ENCODE measurements around the gene MX2.

DNA sequence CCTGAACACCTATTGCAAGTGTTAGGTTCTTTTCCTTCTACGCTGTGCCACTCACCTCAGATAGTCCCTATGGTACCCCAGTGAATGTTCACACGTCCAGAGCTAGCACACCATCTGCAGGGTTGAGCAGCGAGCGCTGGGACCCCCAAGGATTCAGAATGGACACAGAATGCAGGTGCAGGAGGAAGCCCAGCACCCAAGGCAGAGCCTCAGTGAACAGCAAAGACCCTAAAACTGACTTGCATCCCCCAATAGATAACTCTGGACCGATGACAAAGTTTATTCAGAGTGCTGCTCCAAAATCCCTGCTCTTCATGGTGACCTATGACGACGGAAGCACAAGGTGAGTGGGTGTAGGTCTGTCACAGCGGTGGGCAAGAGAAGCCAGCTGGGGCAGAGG lies 15.1 kb upstream of the MX2 start:
- TF ChIP-seq, protein P1, sequence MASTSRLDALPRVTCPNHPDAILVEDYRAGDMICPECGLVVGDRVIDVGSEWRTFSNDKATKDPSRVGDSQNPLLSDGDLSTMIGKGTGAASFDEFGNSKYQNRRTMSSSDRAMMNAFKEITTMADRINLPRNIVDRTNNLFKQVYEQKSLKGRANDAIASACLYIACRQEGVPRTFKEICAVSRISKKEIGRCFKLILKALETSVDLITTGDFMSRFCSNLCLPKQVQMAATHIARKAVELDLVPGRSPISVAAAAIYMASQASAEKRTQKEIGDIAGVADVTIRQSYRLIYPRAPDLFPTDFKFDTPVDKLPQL (IDR thresholded peaks at IDR 0.05; ENCODE audit: extremely low read depth, insufficient read length): no peak
- no peak for TF ChIP-seq ZZZ3 (IDR thresholded peaks at IDR 0.05)
- TF ChIP-seq, protein P2, sequence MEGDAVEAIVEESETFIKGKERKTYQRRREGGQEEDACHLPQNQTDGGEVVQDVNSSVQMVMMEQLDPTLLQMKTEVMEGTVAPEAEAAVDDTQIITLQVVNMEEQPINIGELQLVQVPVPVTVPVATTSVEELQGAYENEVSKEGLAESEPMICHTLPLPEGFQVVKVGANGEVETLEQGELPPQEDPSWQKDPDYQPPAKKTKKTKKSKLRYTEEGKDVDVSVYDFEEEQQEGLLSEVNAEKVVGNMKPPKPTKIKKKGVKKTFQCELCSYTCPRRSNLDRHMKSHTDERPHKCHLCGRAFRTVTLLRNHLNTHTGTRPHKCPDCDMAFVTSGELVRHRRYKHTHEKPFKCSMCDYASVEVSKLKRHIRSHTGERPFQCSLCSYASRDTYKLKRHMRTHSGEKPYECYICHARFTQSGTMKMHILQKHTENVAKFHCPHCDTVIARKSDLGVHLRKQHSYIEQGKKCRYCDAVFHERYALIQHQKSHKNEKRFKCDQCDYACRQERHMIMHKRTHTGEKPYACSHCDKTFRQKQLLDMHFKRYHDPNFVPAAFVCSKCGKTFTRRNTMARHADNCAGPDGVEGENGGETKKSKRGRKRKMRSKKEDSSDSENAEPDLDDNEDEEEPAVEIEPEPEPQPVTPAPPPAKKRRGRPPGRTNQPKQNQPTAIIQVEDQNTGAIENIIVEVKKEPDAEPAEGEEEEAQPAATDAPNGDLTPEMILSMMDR (IDR thresholded peaks at IDR 0.05 in 2 of 3, conservative IDR thresholded peaks at IDR 0.05 in 1 of 3; ENCODE audit: insufficient read depth in 2 of 3, low read depth in 1 of 3, low read length in 3 of 3): no peak
- TF ChIP-seq CBX8 (IDR thresholded peaks at IDR 0.05; ENCODE audit: borderline replicate concordance, extremely low read depth, low read depth, low read length, poor library complexity, severe bottlenecking): no peak
- no peak for TF ChIP-seq CXXC5 (CRISPR knock-in tag; IDR thresholded peaks at IDR 0.05)

Data from K562 (cell line).